ENCODE data around the gene ARID3B.

DNA sequence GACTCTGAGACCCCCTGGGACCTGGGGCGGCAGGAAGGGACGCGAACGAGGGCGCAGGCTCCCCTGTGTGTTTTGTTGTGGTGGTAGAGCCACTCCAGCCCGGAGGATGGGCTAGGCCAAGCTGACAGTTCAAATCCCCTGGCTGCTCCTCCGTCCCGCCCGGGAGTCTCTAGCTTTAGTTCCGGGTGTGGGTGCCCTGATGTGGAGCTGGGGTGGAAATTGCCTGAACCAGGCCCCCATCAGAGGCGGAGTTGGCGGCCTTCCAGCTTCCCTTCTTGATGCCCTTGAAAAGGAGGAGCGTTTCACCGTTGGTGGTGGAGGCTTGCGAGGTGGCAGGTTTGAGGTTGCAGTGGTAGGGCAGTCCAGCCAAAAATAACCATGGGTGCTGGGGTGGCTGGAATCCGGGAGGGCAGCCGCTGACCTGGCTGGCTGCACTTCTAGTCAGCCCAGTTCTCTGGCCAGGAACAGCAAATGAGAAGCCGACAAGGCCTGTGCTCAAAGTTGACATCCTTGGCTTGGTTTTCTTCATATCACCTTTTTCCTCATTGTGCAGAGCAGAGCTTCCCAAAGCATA, 75.4 kb downstream of the ARID3B start:
- TF ChIP-seq, protein P1, sequence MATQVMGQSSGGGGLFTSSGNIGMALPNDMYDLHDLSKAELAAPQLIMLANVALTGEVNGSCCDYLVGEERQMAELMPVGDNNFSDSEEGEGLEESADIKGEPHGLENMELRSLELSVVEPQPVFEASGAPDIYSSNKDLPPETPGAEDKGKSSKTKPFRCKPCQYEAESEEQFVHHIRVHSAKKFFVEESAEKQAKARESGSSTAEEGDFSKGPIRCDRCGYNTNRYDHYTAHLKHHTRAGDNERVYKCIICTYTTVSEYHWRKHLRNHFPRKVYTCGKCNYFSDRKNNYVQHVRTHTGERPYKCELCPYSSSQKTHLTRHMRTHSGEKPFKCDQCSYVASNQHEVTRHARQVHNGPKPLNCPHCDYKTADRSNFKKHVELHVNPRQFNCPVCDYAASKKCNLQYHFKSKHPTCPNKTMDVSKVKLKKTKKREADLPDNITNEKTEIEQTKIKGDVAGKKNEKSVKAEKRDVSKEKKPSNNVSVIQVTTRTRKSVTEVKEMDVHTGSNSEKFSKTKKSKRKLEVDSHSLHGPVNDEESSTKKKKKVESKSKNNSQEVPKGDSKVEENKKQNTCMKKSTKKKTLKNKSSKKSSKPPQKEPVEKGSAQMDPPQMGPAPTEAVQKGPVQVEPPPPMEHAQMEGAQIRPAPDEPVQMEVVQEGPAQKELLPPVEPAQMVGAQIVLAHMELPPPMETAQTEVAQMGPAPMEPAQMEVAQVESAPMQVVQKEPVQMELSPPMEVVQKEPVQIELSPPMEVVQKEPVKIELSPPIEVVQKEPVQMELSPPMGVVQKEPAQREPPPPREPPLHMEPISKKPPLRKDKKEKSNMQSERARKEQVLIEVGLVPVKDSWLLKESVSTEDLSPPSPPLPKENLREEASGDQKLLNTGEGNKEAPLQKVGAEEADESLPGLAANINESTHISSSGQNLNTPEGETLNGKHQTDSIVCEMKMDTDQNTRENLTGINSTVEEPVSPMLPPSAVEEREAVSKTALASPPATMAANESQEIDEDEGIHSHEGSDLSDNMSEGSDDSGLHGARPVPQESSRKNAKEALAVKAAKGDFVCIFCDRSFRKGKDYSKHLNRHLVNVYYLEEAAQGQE (IDR thresholded peaks at IDR 0.05; ENCODE audit: insufficient read depth in 1 of 2, low read depth in 2 of 2, low read length in 2 of 2) = no peak
- TF ChIP-seq TAF1 (IDR thresholded peaks at IDR 0.05; ENCODE audit: borderline replicate concordance, insufficient read depth, low read length) (no peak), POLR2AphosphoS5 (IDR thresholded peaks at IDR 0.05; ENCODE audit: low read depth, low read length) (no peak), SIN3A (IDR thresholded peaks at IDR 0.05; ENCODE audit: borderline replicate concordance, insufficient read depth, low read length) (no peak), FOXP2 (optimal IDR thresholded peaks at IDR 0.05; ENCODE audit: borderline replicate concordance, extremely low read depth, extremely low read length, insufficient read depth) (no peak)
